ENCODE results near the gene SH3BP4.

The SH3BP4 gene

DNA sequence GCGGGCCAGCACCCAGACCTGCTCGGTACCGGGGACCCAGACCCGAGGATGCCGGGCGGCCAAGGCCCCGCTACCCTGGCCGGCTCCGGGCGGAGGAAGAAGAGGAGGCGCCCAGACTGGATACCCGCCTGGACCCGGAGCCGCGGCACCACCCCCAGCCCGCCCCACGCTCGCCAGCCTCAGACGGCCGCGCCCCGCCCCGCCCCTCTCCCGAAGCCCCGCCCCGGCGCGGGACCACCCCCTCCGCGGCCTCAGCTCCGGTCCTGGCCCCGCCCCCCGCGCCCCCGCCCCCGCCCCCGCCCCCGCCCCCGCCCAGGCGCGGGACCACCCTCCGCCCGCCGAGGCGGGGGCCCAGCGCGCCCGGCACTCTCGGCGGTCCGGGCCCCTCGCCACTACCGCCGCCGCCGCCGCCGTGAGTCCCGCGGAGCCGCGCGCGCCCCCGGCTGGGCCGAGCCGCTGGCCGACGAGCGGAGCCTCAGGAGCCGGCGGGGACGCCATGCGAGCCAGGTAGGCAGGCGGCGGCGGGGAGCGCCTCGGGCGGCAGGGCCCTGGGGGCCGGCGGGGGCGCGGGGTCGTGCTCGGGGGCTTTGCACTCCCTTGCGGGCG is at the start of gene SH3BP4:
TSS of gene SH3BP4 (plus strand) at position 354 of the 606 bp plus-strand sequence. CDS start 82,986 bp downstream, outside the sequence.
- DNase-seq, result peak; percentile 80

- DNase-seq, result no peak
Observed at GRCh38 chr2:234904785-234905184, 47.0 kb upstream of the SH3BP4 start.

- DNase-seq, result no peak
Observed at GRCh38 chr2:234905547-234906265, 46.1 kb upstream of the SH3BP4 start.

DNA sequence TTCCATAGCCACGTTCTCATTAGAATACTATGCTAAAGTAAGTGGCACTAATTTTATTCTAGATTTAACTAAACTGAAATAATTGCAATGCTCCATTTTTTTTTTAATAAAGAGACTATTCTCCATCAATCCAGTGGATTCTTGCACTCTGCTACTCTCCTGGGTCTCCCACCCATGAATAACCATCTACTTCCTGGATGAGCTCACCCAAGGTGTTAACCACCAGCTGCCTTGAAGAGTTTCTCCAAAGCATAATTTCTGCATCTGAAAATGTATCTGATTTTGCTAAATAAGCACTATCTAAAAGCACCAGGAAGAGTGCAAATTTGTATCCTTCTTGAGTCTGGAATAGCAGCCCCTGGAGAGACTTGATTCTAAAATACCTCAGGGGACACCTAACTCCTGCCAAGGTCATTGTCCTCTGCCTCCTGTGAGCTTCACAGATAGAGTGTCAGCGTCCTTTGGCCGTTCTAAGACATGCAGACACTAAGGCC is 41.6 kb upstream of the SH3BP4 start:
- no peak for DNase-seq

DNA sequence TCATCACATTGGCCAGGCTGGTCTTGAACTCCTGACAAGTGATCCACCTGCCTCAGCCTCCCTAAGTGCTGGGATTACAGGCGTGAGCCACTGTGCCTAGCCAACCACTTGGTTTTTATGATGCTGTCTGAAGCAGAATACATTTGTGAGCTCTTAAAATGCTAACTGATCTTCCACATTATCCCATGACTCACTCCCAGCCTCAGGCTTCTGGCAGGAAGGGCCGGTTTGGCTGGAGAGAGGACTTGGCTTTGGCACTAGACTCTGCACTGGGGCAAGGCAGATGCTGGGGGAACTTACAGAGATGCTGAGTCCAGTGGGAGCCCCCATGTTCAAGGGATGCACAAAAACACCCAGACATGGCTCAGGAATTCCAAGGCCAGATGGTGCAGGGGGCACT is 40.5 kb upstream of the SH3BP4 start:
- no peak for DNase-seq

GRCh38 chr2:234912437-234912836 is 39.4 kb upstream of the SH3BP4 start:
- no peak for DNase-seq

GRCh38 chr2:234913208-234913626 is 38.6 kb upstream of the SH3BP4 start:
- no peak for DNase-seq

DNA sequence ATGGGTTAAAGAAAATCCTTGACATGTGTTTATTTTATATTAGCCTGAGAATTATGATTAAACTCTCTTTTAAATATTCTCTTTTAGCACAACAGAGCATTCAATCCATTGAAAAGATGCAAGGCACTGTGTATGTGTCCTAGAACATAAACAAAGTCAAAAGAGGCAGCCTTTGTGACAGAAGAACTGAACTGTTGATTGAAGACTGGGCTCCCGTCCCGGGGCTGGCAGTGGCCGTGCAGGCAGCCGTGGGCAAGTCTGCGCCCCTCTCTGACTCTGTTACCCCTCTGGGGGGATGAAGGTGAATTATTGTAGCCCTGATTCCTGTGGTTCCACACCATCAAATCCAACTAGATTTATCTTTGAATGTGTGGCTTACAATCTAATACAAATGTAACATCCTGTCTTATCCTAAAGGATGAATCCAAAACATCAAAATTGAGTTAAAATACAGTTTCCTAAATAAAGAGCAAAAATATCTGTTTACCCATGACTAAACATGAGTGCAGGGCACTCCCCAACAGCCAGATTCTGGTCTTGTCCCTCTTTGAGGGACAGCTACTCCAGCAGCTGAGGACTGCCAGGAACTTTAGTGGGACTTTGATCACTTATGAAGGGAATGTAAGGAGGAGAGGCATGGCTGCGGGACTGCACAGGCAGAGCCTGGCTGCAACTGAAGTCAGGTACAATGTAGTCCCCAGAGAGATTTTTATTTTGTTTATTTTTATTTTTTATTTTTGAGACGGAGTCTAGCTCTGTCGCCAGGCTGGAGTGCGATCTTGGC is 37.3 kb upstream of the SH3BP4 start:
- no peak for DNase-seq

- no peak for DNase-seq
Observed at GRCh38 chr2:234916674-234917073, 35.1 kb upstream of the SH3BP4 start.

DNA sequence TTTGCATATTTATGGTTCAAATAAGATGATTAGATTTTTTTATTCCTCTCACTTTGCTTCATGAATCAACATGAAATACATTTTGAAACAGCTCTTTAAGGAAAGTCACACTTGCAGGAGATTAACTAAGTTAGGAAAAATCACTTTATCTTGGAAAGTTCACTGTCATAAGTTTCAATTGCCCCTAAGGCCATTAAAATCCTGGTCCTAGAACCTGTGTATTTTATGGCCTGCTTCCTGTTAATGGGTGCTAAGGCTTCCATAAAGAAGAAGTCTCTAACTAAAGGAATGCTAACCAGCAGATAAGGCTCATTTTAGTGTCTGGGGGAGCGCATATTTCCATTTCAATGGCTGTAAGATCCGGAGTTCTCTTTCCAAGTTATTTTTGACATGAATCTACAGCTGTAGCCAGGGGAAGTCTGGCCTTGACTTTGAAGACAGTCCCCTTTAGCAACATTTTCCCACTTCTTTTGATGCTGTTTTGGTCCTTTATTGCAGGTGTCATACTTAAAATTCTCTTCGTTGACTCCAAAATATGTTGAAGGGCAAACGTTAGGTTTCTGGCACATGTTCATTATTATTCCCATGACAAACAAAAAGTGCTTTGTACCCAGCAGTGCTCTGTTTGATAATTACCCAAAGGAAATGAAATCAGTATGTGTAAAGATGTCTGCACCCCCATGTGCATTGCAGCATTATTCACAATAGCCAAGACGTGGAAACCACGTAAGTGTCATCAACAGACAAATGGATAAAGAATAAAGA is 34.4 kb upstream of the SH3BP4 start:
- no peak for DNase-seq

- no peak for DNase-seq
Observed at GRCh38 chr2:234919711-234920110, 32.1 kb upstream of the SH3BP4 start.

DNA sequence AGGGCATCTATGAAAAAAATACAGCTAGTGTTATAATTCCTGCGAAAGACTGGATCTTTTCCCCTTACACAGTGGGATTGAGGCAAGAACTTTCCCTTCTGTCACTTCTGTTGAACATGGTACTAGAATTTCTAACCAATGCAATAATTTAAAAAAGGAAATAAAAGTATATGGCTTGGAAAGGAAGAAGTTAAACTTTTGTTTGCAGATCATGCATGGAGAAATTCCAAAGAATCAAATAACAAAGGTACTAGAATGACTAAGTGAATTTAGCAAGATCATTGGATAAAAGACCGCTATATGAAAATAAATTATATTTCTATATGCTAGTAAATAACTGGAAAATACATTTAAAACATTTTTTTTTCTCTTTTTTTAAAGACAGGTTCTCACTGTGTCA is 31.0 kb upstream of the SH3BP4 start:
- no peak for DNase-seq

- DNase-seq, result no peak
Observed at GRCh38 chr2:234929002-234929401, 22.8 kb upstream of the SH3BP4 start.

GRCh38 chr2:234930397-234930796 is 21.4 kb upstream of the SH3BP4 start:
- DNase-seq, result no peak

GRCh38 chr2:234931371-234931770 is 20.4 kb upstream of the SH3BP4 start:
- DNase-seq, result no peak

- no peak for DNase-seq
Observed at GRCh38 chr2:234932591-234933168, 19.1 kb upstream of the SH3BP4 start.

DNA sequence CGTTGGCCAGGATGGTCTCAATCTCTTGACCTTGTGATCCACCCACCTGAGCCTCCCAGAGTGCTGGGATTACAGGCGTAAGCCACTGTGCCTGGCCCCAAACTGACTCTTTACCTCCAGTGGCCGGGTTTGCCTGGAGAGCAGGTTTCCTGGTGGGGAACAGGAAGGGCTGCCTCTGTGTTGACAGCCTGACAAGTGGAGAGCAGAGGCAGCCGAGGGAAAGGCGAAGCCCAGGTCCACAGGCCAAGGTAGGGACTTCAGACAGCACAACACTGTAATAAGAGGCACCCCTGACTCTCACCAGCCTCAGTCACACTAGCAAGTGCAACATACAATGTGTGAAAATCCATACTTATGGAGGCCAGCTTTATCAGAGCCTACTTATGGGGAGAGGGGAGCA is 16.5 kb upstream of the SH3BP4 start:
- no peak for DNase-seq

DNA sequence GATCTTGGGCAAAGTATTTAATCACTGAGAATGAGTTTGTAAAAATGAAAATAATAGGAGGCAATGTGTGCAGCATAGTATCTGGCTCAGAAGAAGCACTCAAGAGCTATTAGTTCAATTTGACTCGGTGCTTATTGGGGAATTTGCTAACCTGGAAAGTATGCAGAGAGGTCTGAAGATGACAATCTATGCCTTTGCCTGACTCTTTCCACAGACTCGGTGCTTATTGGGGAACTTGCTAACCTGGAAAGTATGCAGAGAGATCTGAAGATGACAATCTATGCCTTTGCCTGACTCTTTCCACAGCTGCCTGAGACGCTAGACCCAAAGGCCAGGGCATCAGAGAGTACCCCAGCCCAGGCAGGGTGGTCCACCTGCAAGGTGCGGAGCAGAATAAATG is 12.2 kb upstream of the SH3BP4 start:
- DNase-seq, result no peak

- DNase-seq, result no peak
Observed at GRCh38 chr2:234939996-234940395, 11.8 kb upstream of the SH3BP4 start.

GRCh38 chr2:234940527-234940926 is 11.3 kb upstream of the SH3BP4 start:
- no peak for DNase-seq

DNA sequence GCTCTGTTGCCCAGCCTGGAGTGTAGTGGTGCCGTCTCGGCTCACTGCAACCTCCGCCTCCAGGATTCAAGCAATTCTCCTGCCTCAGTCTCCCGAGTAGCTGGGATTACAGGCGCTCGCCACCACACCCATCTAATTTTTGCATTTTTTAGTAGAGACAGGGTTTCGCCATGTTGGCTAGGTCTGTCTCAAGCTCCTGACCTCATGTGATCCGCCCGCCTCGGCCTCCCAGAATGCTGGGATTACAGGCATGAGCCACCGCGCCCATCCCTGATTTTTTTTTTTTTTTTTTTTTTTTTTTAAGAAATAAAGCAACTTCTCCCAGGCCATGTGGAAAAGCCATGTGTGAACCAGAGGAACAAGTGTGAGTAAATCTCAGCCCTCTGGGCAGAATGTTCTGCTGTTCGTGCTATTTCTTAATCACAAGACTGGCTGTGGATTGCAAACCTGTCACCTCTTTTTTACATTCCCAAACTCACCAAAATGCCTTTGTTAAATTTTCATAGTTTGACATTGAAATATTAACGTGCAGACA is 6.4 kb upstream of the SH3BP4 start:
- DNase-seq, result no peak

- no peak for DNase-seq
Observed at GRCh38 chr2:234947556-234947955, 4.3 kb upstream of the SH3BP4 start.
